K562 (cell line): ENCODE measurements around the gene AFG1L. TPM values are rescaled to one million over a fixed set of nuclear protein-coding genes. Genes with fewer than 3 reads are reported as not detected.

ENCODE experiments used
- ATAC-seq: fragments of 200-7000 bp; cut with Tn5 transposase; 3 replicates; pipeline ENCODE4 v1.9.1; 2020; ENCODE audit warnings: moderate library complexity
- BruUV-seq: library from RNA; stranded (reverse); fragments of 400-500 nt; replicated peaks from 2 replicates; lab custom pipeline; 2021; lab: Mats Ljungman, UMichigan
- CTCF ChIA-PET: fragments of 300-600 bp; formaldehyde crosslinking; extraction: SDS; loops from one replicate; lab custom pipeline; 2021; ENCODE audit warnings: low intra/inter-chr PET ratio; lab: Yijun Ruan, JAX
- POLR2A ChIA-PET: fragments of 300-600, 350-650 bp; sonication (Branson Sonifier 250); formaldehyde crosslinking; extraction: SDS; loops from one replicate; lab custom pipeline; 2021; ENCODE audit warnings: antibody characterized with exemption, inconsistent platforms; lab: Yijun Ruan, JAX
- DNase-seq, 4 experiments: peaks; one replicate each; pipeline versions ENCODE4 v3.0.0 to v3.0.0-alpha.2; 2011 to 2018; ENCODE audit warnings: low spot score in 3 of 4, mixed read lengths in 3 of 4; ENCODE audit errors: extremely low read depth in 1 of 4
- FAIRE-seq: peaks from 2 replicates; lab custom pipeline; 2011; peaks lifted over from hg19 to GRCh38; lab: Jason Lieb, UNC
- H2AFZ ChIP-seq: 2 replicates; pipeline ENCODE4 v1.6.0; 2011; ENCODE audit warnings: low read depth, low read length, control low read depth, inconsistent platforms
- H3K27ac ChIP-seq: fragments of 200-600 bp; 3 replicates; pipeline ENCODE4 v1.8.0; 2011; ENCODE audit warnings: low read depth, mild to moderate bottlenecking, control low read depth, inconsistent platforms, low read length, moderate library complexity, mixed read lengths; ENCODE audit errors: extremely low read depth
- H3K27me3 ChIP-seq, 2 experiments: fragments of 300-600 bp in 1 of 2; 2 replicates in 1 of 2; 3 replicates in 1 of 2; pipeline versions ENCODE4 v1.6.0 to v1.8.0; 2011; ENCODE audit warnings: inconsistent platforms in 2 of 2, low read length in 2 of 2, mild to moderate bottlenecking in 1 of 2, mixed read lengths in 1 of 2, moderate library complexity in 1 of 2; ENCODE audit not compliant: control insufficient read depth in 2 of 2, insufficient read depth in 2 of 2
- H3K36me3 ChIP-seq: fragments of 300-600 bp; 3 replicates; pipeline ENCODE4 v1.8.0; 2011; ENCODE audit warnings: mild to moderate bottlenecking, low read length, inconsistent platforms; ENCODE audit not compliant: control insufficient read depth, insufficient read depth
- H3K4me1 ChIP-seq, 2 experiments: fragments of 200-600 bp in 1 of 2; replicated peaks in 1 of 2; 2 replicates in 1 of 2; 3 replicates in 1 of 2; pipeline versions ENCODE4 v1.5.1 to v1.8.0; 2011; ENCODE audit warnings: inconsistent platforms in 2 of 2, low read length in 2 of 2, mild to moderate bottlenecking in 1 of 2, mixed read lengths in 1 of 2, moderate library complexity in 1 of 2; ENCODE audit not compliant: control insufficient read depth in 2 of 2, insufficient read depth in 2 of 2
- H3K4me2 ChIP-seq: 2 replicates; pipeline ENCODE4 v1.6.1; 2011; ENCODE audit warnings: low read length, control low read depth, inconsistent platforms, mixed read lengths; ENCODE audit not compliant: insufficient read depth
- H3K4me3 ChIP-seq: fragments of 200-600 bp; sonication (generic), shearing (Covaris generic); 2 replicates; pipeline ENCODE4 v1.5.1; 2016; ENCODE audit warnings: control low read depth, inconsistent platforms
- H3K79me2 ChIP-seq: fragments of 200-600 bp; 3 replicates; pipeline ENCODE4 v1.8.0; 2011; ENCODE audit warnings: low read length, inconsistent platforms; ENCODE audit not compliant: control insufficient read depth, insufficient read depth
- H3K9ac ChIP-seq, 2 experiments: 2 replicates each; pipeline versions ENCODE4 v1.6.0 to v1.6.1; 2011; ENCODE audit warnings: low read depth in 2 of 2, low read length in 2 of 2, control low read depth in 1 of 2, inconsistent platforms in 1 of 2, mild to moderate bottlenecking in 1 of 2, mixed read lengths in 1 of 2; ENCODE audit not compliant: insufficient read depth in 1 of 2
- H3K9me1 ChIP-seq: one replicate; pipeline ENCODE4 v1.6.0; 2011; ENCODE audit warnings: inconsistent platforms, mild to moderate bottlenecking, low read length, moderate library complexity; ENCODE audit not compliant: control insufficient read depth, insufficient read depth
- H3K9me3 ChIP-seq: replicated peaks from 2 replicates; pipeline ENCODE4 v1.5.1; 2011; ENCODE audit warnings: low read depth, low read length, inconsistent platforms; ENCODE audit not compliant: control insufficient read depth, insufficient read depth
- H4K20me1 ChIP-seq: replicated peaks from 2 replicates; pipeline ENCODE4 v1.6.1; 2011; ENCODE audit warnings: low read length, inconsistent platforms, mixed read lengths; ENCODE audit not compliant: control insufficient read depth, insufficient read depth
- CEBPB ChIP-seq: fragments of 450-650 bp; IDR thresholded peaks from 2 replicates; pipeline ENCODE4 v1.6.1; 2016; ENCODE audit warnings: missing genetic modification characterization, missing compliant biosample characterization
- CEBPG ChIP-seq, 3 experiments: fragments of 200-800 bp in 1 of 3; sonication (Bioruptor generic) in 1 of 3; sonication (generic) in 1 of 3; formaldehyde crosslinking in 1 of 3; IDR thresholded peaks in 2 of 3; conservative IDR thresholded peaks in 1 of 3; 2 replicates each; pipeline versions ENCODE4 v1.6.1 to v1.8.0; 2016 to 2022; ENCODE audit warnings: missing compliant biosample characterization in 2 of 3, missing genetic modification characterization in 2 of 3, mild to moderate bottlenecking in 1 of 3, missing genetic modification reagents in 1 of 3
- CHCHD3 ChIP-seq: fragments of 250-450 bp; sonication (Bioruptor Pico); IDR thresholded peaks from 2 replicates; pipeline ENCODE4 v2.1.2; 2022; ENCODE audit warnings: mild to moderate bottlenecking
- EWSR1 ChIP-seq: fragments of 450-650 bp; IDR thresholded peaks from 2 replicates; pipeline ENCODE4 v1.6.1; 2018; ENCODE audit warnings: borderline replicate concordance, mild to moderate bottlenecking, low read depth, moderate library complexity; ENCODE audit not compliant: partially characterized antibody
- NBN ChIP-seq: fragments of 450-650 bp; IDR thresholded peaks from 2 replicates; pipeline ENCODE4 v1.6.1; 2016; ENCODE audit warnings: low read depth, mild to moderate bottlenecking
- ZZZ3 ChIP-seq: fragments of 450-650 bp; IDR thresholded peaks from 2 replicates; pipeline ENCODE4 v1.6.1; 2016; ENCODE audit warnings: antibody characterized with exemption, mild to moderate bottlenecking, moderate library complexity
- WGBS: fragments of 100-300 bp; shearing (Covaris generic); methylation state at CpG from one replicate; pipeline ENCODE4 v1.1.6; 2016; ENCODE audit warnings: low coverage, mixed read lengths; ENCODE audit not compliant: insufficient coverage; ENCODE audit errors: missing lambda C conversion rate; 5-methylcytosine and 5-hydroxymethylcytosine counted together
- in situ Hi-C: fragments of 300-500 bp; cut with MboI; formaldehyde crosslinking; loops from 4 replicates; pipeline ENCODE4 v1.15.0; 2018; ENCODE audit warnings: inconsistent platforms, mixed read lengths
- intact Hi-C: fragments of 100-400 bp; cut with micrococcal nuclease; formaldehyde crosslinking; loops from 2 replicates; pipeline ENCODE4 v1.14.2; 2022
- polyA plus RNA-seq, 8 experiments: library from polyadenylated mRNA; depleted of rRNA in 4 of 8; stranded (reverse) in 5 of 8; unstranded in 3 of 8; fragments of >200 nt; fragmentation: Nextera tagmentation in 2 of 8; fragmentation: Illumina TruSeq in 1 of 8; extraction: Ambion mirVana in 2 of 8; extraction: Trizol in 1 of 8; gene quantifications; 2 replicates each; pipeline versions ENCODE4 v1.2.1 to v1.2.3, GENCODE V29; 2011 to 2014; ENCODE audit warnings: inconsistent platforms in 1 of 8, missing spikeins in 1 of 8
- total RNA-seq, 7 experiments: library from RNA; depleted of rRNA in 6 of 7; stranded (reverse); fragments of >200 nt in 6 of 7; fragmentation: Illumina TruSeq in 2 of 7; extraction: Trizol in 2 of 7; gene quantifications; 2 replicates each; pipeline versions ENCODE4 v1.2.1 to v1.2.3, GENCODE V29; 2011 to 2021; ENCODE audit warnings: low replicate concordance in 1 of 7

Gene AFG1L
- total and polyA plus RNA-seq, 9 of the 15 experiments (the other 6 are each of a cell fraction or from before 2014, with no cell fraction given), result 2.2 to 15.5 (median 5.8) TPM

GRCh38 chr6:108406943-108407342 lies 112.1 kb downstream of the AFG1L start (continued):
- TF ChIP-seq EWSR1, result no peak
- TF ChIP-seq CHCHD3 (CRISPR knock-in tag), result no peak
- TF ChIP-seq NBN, result no peak

GRCh38 chr6:108407904-108408827 lies 113.3 kb downstream of the AFG1L start:
- Histone ChIP-seq H2AFZ (no peak overlapping the region), H3K9me1 (no peaks in the 10 kb centered on the region), H3K4me3 (no peak overlapping the region), H3K9ac (no peak overlapping the region), H3K4me1 (no peaks in the 10 kb centered on the region), H3K79me2 (no peaks in the 10 kb centered on the region), H3K9me3 (no peaks in the 10 kb centered on the region), H3K27me3 (no peaks in the 10 kb centered on the region), H3K4me2 (no peak overlapping the region), H4K20me1 (no peaks in the 10 kb centered on the region), H3K36me3 (no peaks in the 10 kb centered on the region), H3K27ac (no peak overlapping the region)
- ChIA-PET POLR2A (no interaction called here), CTCF (no interaction called here)
- WGBS, result 69% methylated on average over 3 of the region's 3 CpGs
- DNase-seq (no peak), FAIRE-seq (no peak), ATAC-seq (no peak)
- in situ Hi-C loops, result no loop called here
- BruUV-seq, result no TSS peak
- intact Hi-C loops, result no loop called here
- TF ChIP-seq CEBPB, result peak; percentile 85
- TF ChIP-seq ZZZ3, result no peak
- TF ChIP-seq CEBPG (CRISPR knock-in tag; IDR thresholded peaks at IDR 0.05), result no peak
- TF ChIP-seq CEBPG (tag; conservative IDR thresholded peaks at IDR 0.05 in 1 of 2, IDR thresholded peaks at IDR 0.05 in 1 of 2), result peak; percentile 44 to 68
- TF ChIP-seq, all 486 proteins: peak for 2
